Vagina (tissue), 2 donors: Measurements from ENCODE around the gene LCLAT1.

Source experiments
- POLR2A ChIP-seq, 2 donors: fragments of 450-650 bp; IDR thresholded peaks; one replicate each; pipeline ENCODE4 v1.6.1; 2017; ENCODE audit warnings: antibody characterized with exemption in 2 of 2, mild to moderate bottlenecking in 2 of 2, moderate library complexity in 2 of 2
- POLR2AphosphoS5 ChIP-seq, 2 donors: sonication (generic); formaldehyde crosslinking; IDR thresholded peaks; one replicate each; pipeline ENCODE4 v1.9.0; 2017; ENCODE audit warnings: antibody characterized with exemption in 2 of 2, mild to moderate bottlenecking in 2 of 2, low read depth in 1 of 2; ENCODE audit not compliant: insufficient read depth in 1 of 2
- TF ChIP-seq, protein P1 (sequence below), 3 experiments: fragments of 450-650 bp in 2 of 3; fragments of 200-600 bp in 1 of 3; sonication (generic) in 1 of 3; IDR thresholded peaks; one replicate each; pipeline ENCODE4 v1.5.1; 2017 to 2019; ENCODE audit warnings: antibody characterized with exemption in 3 of 3, mild to moderate bottlenecking in 2 of 3, moderate library complexity in 2 of 3

- TF ChIP-seq, protein P1, sequence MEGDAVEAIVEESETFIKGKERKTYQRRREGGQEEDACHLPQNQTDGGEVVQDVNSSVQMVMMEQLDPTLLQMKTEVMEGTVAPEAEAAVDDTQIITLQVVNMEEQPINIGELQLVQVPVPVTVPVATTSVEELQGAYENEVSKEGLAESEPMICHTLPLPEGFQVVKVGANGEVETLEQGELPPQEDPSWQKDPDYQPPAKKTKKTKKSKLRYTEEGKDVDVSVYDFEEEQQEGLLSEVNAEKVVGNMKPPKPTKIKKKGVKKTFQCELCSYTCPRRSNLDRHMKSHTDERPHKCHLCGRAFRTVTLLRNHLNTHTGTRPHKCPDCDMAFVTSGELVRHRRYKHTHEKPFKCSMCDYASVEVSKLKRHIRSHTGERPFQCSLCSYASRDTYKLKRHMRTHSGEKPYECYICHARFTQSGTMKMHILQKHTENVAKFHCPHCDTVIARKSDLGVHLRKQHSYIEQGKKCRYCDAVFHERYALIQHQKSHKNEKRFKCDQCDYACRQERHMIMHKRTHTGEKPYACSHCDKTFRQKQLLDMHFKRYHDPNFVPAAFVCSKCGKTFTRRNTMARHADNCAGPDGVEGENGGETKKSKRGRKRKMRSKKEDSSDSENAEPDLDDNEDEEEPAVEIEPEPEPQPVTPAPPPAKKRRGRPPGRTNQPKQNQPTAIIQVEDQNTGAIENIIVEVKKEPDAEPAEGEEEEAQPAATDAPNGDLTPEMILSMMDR (IDR thresholded peaks at IDR 0.05): no peak
- no peak for TF ChIP-seq POLR2A (IDR thresholded peaks at IDR 0.05)
- TF ChIP-seq POLR2AphosphoS5 (IDR thresholded peaks at IDR 0.05; ENCODE audit: insufficient read depth in 1 of 2, low read depth in 1 of 2): no peak
Observed at GRCh38 chr2:30583204-30583749, 136.2 kb downstream of the LCLAT1 start.
